A549 (cell line): ENCODE data around the gene ARSJ. TPM values are rescaled to one million over a fixed set of nuclear protein-coding genes. Genes with fewer than 3 reads are reported as not detected.
A peak's percentile ranks its signal among the peaks of the same experiment; 100 is the strongest.

Experiments used
- ATAC-seq, 2 experiments: fragments of 200-7000 bp in 1 of 2; fragments of >200 bp in 1 of 2; cut with Nextera tagmentation in 1 of 2; cut with Tn5 transposase in 1 of 2; 3 replicates each; pipeline versions ENCODE4 v1.8.0 to v1.9.1; 2018 to 2020; ENCODE audit warnings: mild to moderate bottlenecking in 1 of 2, moderate library complexity in 1 of 2
- CTCF ChIA-PET: fragments of 300-600 bp; sonication (Branson Sonifier 250); formaldehyde crosslinking; extraction: SDS; loops from one replicate; lab custom pipeline; 2021; ENCODE audit warnings: antibody characterized with exemption, inconsistent platforms; lab: Yijun Ruan, JAX
- POLR2A ChIA-PET: fragments of 350-600 bp; formaldehyde crosslinking; extraction: SDS; loops from one replicate; lab custom pipeline; 2021; ENCODE audit warnings: antibody characterized with exemption, inconsistent platforms; lab: Yijun Ruan, JAX
- DNase-seq, 2 experiments: peaks; one replicate each; pipeline versions ENCODE4 v3.0.0 to v3.0.0-alpha.2; 2011 to 2016; ENCODE audit warnings: low read depth in 1 of 2, low spot score in 1 of 2
- FAIRE-seq: peaks from 2 replicates; lab custom pipeline; 2011; peaks lifted over from hg19 to GRCh38; lab: Jason Lieb, UNC
- H3K27ac ChIP-seq, 2 experiments: fragments of >200 bp; sonication (Bioruptor Twin); formaldehyde crosslinking; 3 replicates each; pipeline ENCODE4 v1.5.1; 2016 to 2017
- H3K4me1 ChIP-seq: fragments of >200 bp; sonication (Bioruptor Twin); formaldehyde crosslinking; 3 replicates; pipeline ENCODE4 v1.6.1; 2016
- H3K4me2 ChIP-seq: fragments of >200 bp; sonication (Bioruptor Twin); formaldehyde crosslinking; 3 replicates; pipeline ENCODE4 v1.6.1; 2016
- H3K4me3 ChIP-seq: fragments of >200 bp; sonication (Bioruptor Twin); formaldehyde crosslinking; 3 replicates; pipeline ENCODE4 v1.5.1; 2016
- H3K9me3 ChIP-seq: fragments of >200 bp; sonication (Bioruptor Twin); formaldehyde crosslinking; 3 replicates; pipeline ENCODE4 v1.6.1; 2016
- ATOH8 ChIP-seq: fragments of 250-450 bp; sonication (Bioruptor Pico); IDR thresholded peaks from 2 replicates; pipeline ENCODE4 v1.5.0; 2020; ENCODE audit warnings: low read depth, mild to moderate bottlenecking, moderate library complexity
- BHLHE40 ChIP-seq: IDR thresholded peaks from 2 replicates; pipeline ENCODE4 v1.6.1; 2012; ENCODE audit warnings: low read depth, low read length, inconsistent platforms
- CBX2 ChIP-seq: fragments of 200-600 bp; sonication (generic); IDR thresholded peaks from 2 replicates; pipeline ENCODE4 v1.6.1; 2016; ENCODE audit warnings: low read depth, mild to moderate bottlenecking, borderline replicate concordance
- CTCF ChIP-seq: fragments of >200 bp; sonication (Bioruptor Twin); formaldehyde crosslinking; IDR thresholded peaks from 3 replicates; pipeline ENCODE4 v1.5.1; 2016
- EHF ChIP-seq: fragments of 250-450 bp; sonication (Bioruptor Pico); IDR thresholded peaks from 2 replicates; pipeline ENCODE4 v1.5.0; 2020; ENCODE audit warnings: mild to moderate bottlenecking
- EHMT2 ChIP-seq: fragments of 200-600 bp; sonication (generic); IDR thresholded peaks from 2 replicates; pipeline ENCODE4 v1.6.1; 2016; ENCODE audit warnings: antibody characterized with exemption, low read depth, mild to moderate bottlenecking, moderate library complexity
- ELK1 ChIP-seq: fragments of 150-350 bp; IDR thresholded peaks from 2 replicates; pipeline ENCODE4 v1.6.1; 2014; ENCODE audit warnings: low read depth, mild to moderate bottlenecking, low read length
- EP300 ChIP-seq, 2 experiments: fragments of >200 bp; sonication (Bioruptor Twin); formaldehyde crosslinking; IDR thresholded peaks; 2 replicates in 1 of 2; 3 replicates in 1 of 2; pipeline ENCODE4 v1.6.1; 2016 to 2017
- ESRRA ChIP-seq: fragments of 150-350 bp; IDR thresholded peaks from 2 replicates; pipeline ENCODE4 v1.6.1; 2014; ENCODE audit warnings: mild to moderate bottlenecking, low read length, borderline replicate concordance
- FOSB ChIP-seq: fragments of 250-450 bp; sonication (Bioruptor Pico); IDR thresholded peaks from 2 replicates; pipeline ENCODE4 v1.5.0; 2020; ENCODE audit warnings: mild to moderate bottlenecking, moderate library complexity
- FOSL2 ChIP-seq, 2 experiments: fragments of 450-650 bp in 1 of 2; fragments of >200 bp in 1 of 2; sonication (Bioruptor Twin) in 1 of 2; formaldehyde crosslinking; IDR thresholded peaks; 2 replicates each; pipeline versions ENCODE4 v1.5.0 to v1.6.1; 2016 to 2020; ENCODE audit warnings: mild to moderate bottlenecking in 1 of 2, moderate library complexity in 1 of 2
- GATA3 ChIP-seq: IDR thresholded peaks from 2 replicates; pipeline ENCODE4 v1.6.1; 2012; ENCODE audit warnings: borderline replicate concordance
- HEYL ChIP-seq: fragments of 250-450 bp; sonication (Bioruptor Pico); IDR thresholded peaks from 2 replicates; pipeline ENCODE4 v1.8.0; 2021; ENCODE audit warnings: mild to moderate bottlenecking, moderate library complexity
- HOXA7 ChIP-seq: fragments of 250-450 bp; sonication (Bioruptor Pico); IDR thresholded peaks from 2 replicates; pipeline ENCODE4 v1.5.0; 2020; ENCODE audit warnings: mild to moderate bottlenecking, moderate library complexity
- HOXB13 ChIP-seq: fragments of 250-450 bp; sonication (Bioruptor Pico); IDR thresholded peaks from 2 replicates; pipeline ENCODE4 v1.5.0; 2020; ENCODE audit warnings: low read depth, mild to moderate bottlenecking, moderate library complexity
- JUN ChIP-seq, 2 experiments: fragments of >200 bp; sonication (Bioruptor Twin); formaldehyde crosslinking; IDR thresholded peaks; 2 replicates in 1 of 2; 3 replicates in 1 of 2; pipeline ENCODE4 v1.6.1; 2016 to 2017
- KDM1A ChIP-seq: fragments of 200-600 bp; sonication (generic); IDR thresholded peaks from 2 replicates; pipeline ENCODE4 v1.6.1; 2016; ENCODE audit warnings: low read depth, mild to moderate bottlenecking
- KDM5A ChIP-seq: fragments of 200-600 bp; sonication (generic); IDR thresholded peaks from 2 replicates; pipeline ENCODE4 v1.6.1; 2016; ENCODE audit warnings: antibody characterized with exemption, mild to moderate bottlenecking
- MAFK ChIP-seq: fragments of 450-650 bp; IDR thresholded peaks from 2 replicates; pipeline ENCODE4 v1.6.1; 2014; ENCODE audit not compliant: partially characterized antibody
- NR3C1 ChIP-seq: fragments of >200 bp; sonication (Bioruptor Twin); formaldehyde crosslinking; IDR thresholded peaks from 3 replicates; pipeline ENCODE4 v1.6.1; 2017
- POLR2AphosphoS2 ChIP-seq: conservative IDR thresholded peaks from 2 replicates; pipeline ENCODE4 v1.6.1; 2012; ENCODE audit warnings: low read length, improper control_type of control experiment, inconsistent platforms
- RCOR1 ChIP-seq: fragments of 150-350 bp; IDR thresholded peaks from 2 replicates; pipeline ENCODE4 v1.6.1; 2014; ENCODE audit warnings: antibody characterized with exemption, low read length, low read depth
- SMC3 ChIP-seq: fragments of >200 bp; sonication (Bioruptor Twin); formaldehyde crosslinking; IDR thresholded peaks from 3 replicates; pipeline ENCODE4 v1.6.1; 2018; ENCODE audit warnings: inconsistent platforms
- ZSCAN20 ChIP-seq: fragments of 250-450 bp; sonication (Bioruptor Pico); IDR thresholded peaks from 2 replicates; pipeline ENCODE4 v1.8.0; 2022; ENCODE audit warnings: mild to moderate bottlenecking, moderate library complexity
- WGBS: methylation state at CpG from one replicate; pipeline ENCODE4 v1.1.6; 2017; ENCODE audit errors: missing lambda C conversion rate; 5-methylcytosine and 5-hydroxymethylcytosine counted together
- polyA plus RNA-seq, 4 experiments: library from polyadenylated mRNA; depleted of rRNA in 3 of 4; stranded (reverse); fragments of >200 nt; fragmentation: RNase III in 1 of 4; extraction: RNeasy Plus Mini Kit Qiagen cat#74134 plus additional on column Dnase treatment in 1 of 4; gene quantifications; 2 replicates in 3 of 4; 3 replicates in 1 of 4; pipeline ENCODE4 v1.2.3, GENCODE V29; 2011 to 2017

Gene ARSJ
- polyA plus RNA-seq, 2 of the 4 experiments (the other 2 are of a cell fraction) = 3.0 to 8.6 TPM

GRCh38 chr4:113960684-113961321, 18.6 kb downstream of the ARSJ start:
- WGBS = 70% methylated on average over 3 of the region's 3 CpGs
- no peak overlapping the region for H3K4me3 ChIP-seq
- ChIA-PET CTCF (interaction anchor here (0.9 to 1.6 kb wide), 4 partner anchors 19 to 418 kb away, joined by 3 to 5 read pairs (median 3); partner anchors contain the start of gene ARSJ), POLR2A (interaction anchor here (0.5 kb wide), 1 partner anchor 18 kb away, joined by 3 read pairs; no protein-coding TSS in a partner anchor)
- FAIRE-seq = no peak
- TF ChIP-seq EHF (CRISPR knock-in tag) (no peak), ZSCAN20 (CRISPR knock-in tag) (no peak), KDM5A (no peak), HEYL (CRISPR knock-in tag) (no peak), POLR2AphosphoS2 (no peak), CTCF (no peak), EHMT2 (no peak), HOXB13 (no peak), FOSL2 (IDR thresholded peaks at IDR 0.05) (no peak), FOSL2 (CRISPR knock-in tag; IDR thresholded peaks at IDR 0.05) (no peak), KDM1A (no peak), FOSB (CRISPR knock-in tag) (no peak), GATA3 (no peak), HOXA7 (CRISPR knock-in tag) (no peak), EP300 (IDR thresholded peaks at IDR 0.05) (no peak), NR3C1 (no peak)
- H3K4me1 ChIP-seq = peaks cover 47% of the 10 kb centered on the region
- ATAC-seq = no peak
- no peak for DNase-seq
- H3K27ac ChIP-seq = peak overlapping the region; percentile 62 to 83
- H3K4me2 ChIP-seq = peak overlapping the region; percentile 89
- H3K9me3 ChIP-seq = peaks cover 8% of the 10 kb centered on the region; the same call in 2 of the 3 replicates

GRCh38 chr4:113959539-113959937, 19.9 kb downstream of the ARSJ start:
- Histone ChIP-seq H3K27ac (peak overlapping the region; percentile 50 to 62; a peak in 4 of 6 replicates), H3K4me2 (peak overlapping the region; percentile 89), H3K9me3 (peaks cover 8% of the 10 kb centered on the region; the same call in 2 of the 3 replicates), H3K4me1 (peaks cover 47% of the 10 kb centered on the region)
- DNase-seq (no peak), ATAC-seq (no peak)
- CTCF ChIA-PET = interaction anchor here (0.7 to 1.6 kb wide), 7 partner anchors 12 to 419 kb away, joined by 3 to 5 read pairs (median 3); no protein-coding TSS in a partner anchor
- POLR2A ChIA-PET = interaction anchor here (1.1 to 1.8 kb wide), 2 partner anchors 20 to 56 kb away, joined by 7 to 8 read pairs; partner anchors contain the start of gene ARSJ
- TF ChIP-seq RCOR1 = no peak
- TF ChIP-seq EHMT2 = no peak
- no peak for TF ChIP-seq FOSL2 (IDR thresholded peaks at IDR 0.05)
- no peak for TF ChIP-seq FOSL2 (CRISPR knock-in tag; IDR thresholded peaks at IDR 0.05)
- TF ChIP-seq ESRRA = no peak
- TF ChIP-seq ATOH8 (CRISPR knock-in tag) = no peak
- TF ChIP-seq JUN (IDR thresholded peaks at IDR 0.05) = no peak
- no peak for TF ChIP-seq KDM1A
- TF ChIP-seq MAFK = no peak
- no peak for TF ChIP-seq SMC3
- no peak for TF ChIP-seq CBX2
- TF ChIP-seq EP300 (IDR thresholded peaks at IDR 0.05) = no peak
- no peak for TF ChIP-seq BHLHE40
- no peak for TF ChIP-seq ELK1
- TF ChIP-seq, all 56 proteins: peak for 0
- FAIRE-seq = no peak
- peak overlapping the region; percentile 9; the same call in 1 of the 3 replicates for H3K4me3 ChIP-seq
